HCT116 (cell line): Measurements from ENCODE around the gene USP31.

ENCODE experiments used
- EZH2phosphoT487 ChIP-seq: fragments of 200-600 bp; IDR thresholded peaks from 2 replicates; pipeline ENCODE4 v1.6.1; 2018; ENCODE audit warnings: antibody characterized with exemption, borderline replicate concordance
- POLR2A ChIP-seq: IDR thresholded peaks from 2 replicates; pipeline ENCODE4 v1.7.0; 2011; ENCODE audit warnings: borderline replicate concordance; ENCODE audit not compliant: insufficient read depth, insufficient read length; ENCODE audit errors: extremely low read depth
- POLR2AphosphoS5 ChIP-seq: IDR thresholded peaks from 2 replicates; pipeline ENCODE4 v1.6.1; 2011; ENCODE audit warnings: mild to moderate bottlenecking, low read depth, low read length, moderate library complexity
- RAD21 ChIP-seq: IDR thresholded peaks from 2 replicates; pipeline ENCODE4 v1.6.1; 2012; ENCODE audit warnings: low read depth, mild to moderate bottlenecking
- TF ChIP-seq, protein P1 (sequence below), 3 experiments: fragments of 200-600 bp in 1 of 3; sonication (generic) in 1 of 3; IDR thresholded peaks in 2 of 3; conservative IDR thresholded peaks in 1 of 3; 2 replicates each; pipeline ENCODE4 v1.5.1; 2012 to 2017; ENCODE audit warnings: low read depth in 2 of 3, low read length in 2 of 3, antibody characterized with exemption in 1 of 3, borderline replicate concordance in 1 of 3, control low read depth in 1 of 3, mild to moderate bottlenecking in 1 of 3, mixed read lengths in 1 of 3, mixed run types in 1 of 3, moderate library complexity in 1 of 3; ENCODE audit not compliant: insufficient read depth in 1 of 3
- TF ChIP-seq, protein P2 (sequence below): IDR thresholded peaks from 2 replicates; pipeline ENCODE4 v1.6.1; 2012; ENCODE audit warnings: low read depth

GRCh38 chr16:23068079-23068736 is 81.0 kb downstream of the USP31 start:
- TF ChIP-seq RAD21, result no peak
- no peak for TF ChIP-seq EZH2phosphoT487
- TF ChIP-seq POLR2A, result no peak
- TF ChIP-seq POLR2AphosphoS5, result no peak
- TF ChIP-seq, protein P1, sequence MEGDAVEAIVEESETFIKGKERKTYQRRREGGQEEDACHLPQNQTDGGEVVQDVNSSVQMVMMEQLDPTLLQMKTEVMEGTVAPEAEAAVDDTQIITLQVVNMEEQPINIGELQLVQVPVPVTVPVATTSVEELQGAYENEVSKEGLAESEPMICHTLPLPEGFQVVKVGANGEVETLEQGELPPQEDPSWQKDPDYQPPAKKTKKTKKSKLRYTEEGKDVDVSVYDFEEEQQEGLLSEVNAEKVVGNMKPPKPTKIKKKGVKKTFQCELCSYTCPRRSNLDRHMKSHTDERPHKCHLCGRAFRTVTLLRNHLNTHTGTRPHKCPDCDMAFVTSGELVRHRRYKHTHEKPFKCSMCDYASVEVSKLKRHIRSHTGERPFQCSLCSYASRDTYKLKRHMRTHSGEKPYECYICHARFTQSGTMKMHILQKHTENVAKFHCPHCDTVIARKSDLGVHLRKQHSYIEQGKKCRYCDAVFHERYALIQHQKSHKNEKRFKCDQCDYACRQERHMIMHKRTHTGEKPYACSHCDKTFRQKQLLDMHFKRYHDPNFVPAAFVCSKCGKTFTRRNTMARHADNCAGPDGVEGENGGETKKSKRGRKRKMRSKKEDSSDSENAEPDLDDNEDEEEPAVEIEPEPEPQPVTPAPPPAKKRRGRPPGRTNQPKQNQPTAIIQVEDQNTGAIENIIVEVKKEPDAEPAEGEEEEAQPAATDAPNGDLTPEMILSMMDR (IDR thresholded peaks at IDR 0.05 in 2 of 3, conservative IDR thresholded peaks at IDR 0.05 in 1 of 3; ENCODE audit: borderline replicate concordance in 1 of 3, insufficient read depth in 1 of 3, low read depth in 2 of 3, low read length in 2 of 3), result no peak
- TF ChIP-seq, protein P2, sequence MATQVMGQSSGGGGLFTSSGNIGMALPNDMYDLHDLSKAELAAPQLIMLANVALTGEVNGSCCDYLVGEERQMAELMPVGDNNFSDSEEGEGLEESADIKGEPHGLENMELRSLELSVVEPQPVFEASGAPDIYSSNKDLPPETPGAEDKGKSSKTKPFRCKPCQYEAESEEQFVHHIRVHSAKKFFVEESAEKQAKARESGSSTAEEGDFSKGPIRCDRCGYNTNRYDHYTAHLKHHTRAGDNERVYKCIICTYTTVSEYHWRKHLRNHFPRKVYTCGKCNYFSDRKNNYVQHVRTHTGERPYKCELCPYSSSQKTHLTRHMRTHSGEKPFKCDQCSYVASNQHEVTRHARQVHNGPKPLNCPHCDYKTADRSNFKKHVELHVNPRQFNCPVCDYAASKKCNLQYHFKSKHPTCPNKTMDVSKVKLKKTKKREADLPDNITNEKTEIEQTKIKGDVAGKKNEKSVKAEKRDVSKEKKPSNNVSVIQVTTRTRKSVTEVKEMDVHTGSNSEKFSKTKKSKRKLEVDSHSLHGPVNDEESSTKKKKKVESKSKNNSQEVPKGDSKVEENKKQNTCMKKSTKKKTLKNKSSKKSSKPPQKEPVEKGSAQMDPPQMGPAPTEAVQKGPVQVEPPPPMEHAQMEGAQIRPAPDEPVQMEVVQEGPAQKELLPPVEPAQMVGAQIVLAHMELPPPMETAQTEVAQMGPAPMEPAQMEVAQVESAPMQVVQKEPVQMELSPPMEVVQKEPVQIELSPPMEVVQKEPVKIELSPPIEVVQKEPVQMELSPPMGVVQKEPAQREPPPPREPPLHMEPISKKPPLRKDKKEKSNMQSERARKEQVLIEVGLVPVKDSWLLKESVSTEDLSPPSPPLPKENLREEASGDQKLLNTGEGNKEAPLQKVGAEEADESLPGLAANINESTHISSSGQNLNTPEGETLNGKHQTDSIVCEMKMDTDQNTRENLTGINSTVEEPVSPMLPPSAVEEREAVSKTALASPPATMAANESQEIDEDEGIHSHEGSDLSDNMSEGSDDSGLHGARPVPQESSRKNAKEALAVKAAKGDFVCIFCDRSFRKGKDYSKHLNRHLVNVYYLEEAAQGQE, result no peak
